Stomach (tissue), 4 donors: ENCODE results near the gene ASIP.
"Not testable (repeated sequence)": the region's sequence is repeated elsewhere in the genome, so short reads cannot be mapped to it uniquely, and the experiment has no call there.

Experiments
- CTCF ChIP-seq, 7 experiments: fragments of 450-650 bp in 4 of 7; fragments of 200-600 bp in 3 of 7; sonication (generic) in 3 of 7; IDR thresholded peaks; one replicate each; pipeline ENCODE4 v1.5.1; 2016 to 2019; ENCODE audit warnings: antibody characterized with exemption in 7 of 7, control low read depth in 2 of 7, mild to moderate bottlenecking in 1 of 7
- POLR2A ChIP-seq, 4 donors: fragments of 450-650 bp; IDR thresholded peaks; one replicate each; pipeline ENCODE4 v1.6.1; 2016; ENCODE audit warnings: antibody characterized with exemption in 4 of 4, control low read depth in 2 of 4, mild to moderate bottlenecking in 1 of 4, moderate library complexity in 1 of 4
- POLR2AphosphoS5 ChIP-seq, 3 donors: sonication (generic); formaldehyde crosslinking; IDR thresholded peaks; one replicate each; pipeline ENCODE4 v1.6.1; 2016; ENCODE audit warnings: antibody characterized with exemption in 3 of 3

GRCh38 chr20:34287500-34287899 is 46.3 kb downstream of the ASIP start:
- TF ChIP-seq POLR2A, CTCF, POLR2AphosphoS5 (IDR thresholded peaks at IDR 0.05): not testable (repeated sequence)
